Measurements from ENCODE around the gene ATP2A3.

DNA sequence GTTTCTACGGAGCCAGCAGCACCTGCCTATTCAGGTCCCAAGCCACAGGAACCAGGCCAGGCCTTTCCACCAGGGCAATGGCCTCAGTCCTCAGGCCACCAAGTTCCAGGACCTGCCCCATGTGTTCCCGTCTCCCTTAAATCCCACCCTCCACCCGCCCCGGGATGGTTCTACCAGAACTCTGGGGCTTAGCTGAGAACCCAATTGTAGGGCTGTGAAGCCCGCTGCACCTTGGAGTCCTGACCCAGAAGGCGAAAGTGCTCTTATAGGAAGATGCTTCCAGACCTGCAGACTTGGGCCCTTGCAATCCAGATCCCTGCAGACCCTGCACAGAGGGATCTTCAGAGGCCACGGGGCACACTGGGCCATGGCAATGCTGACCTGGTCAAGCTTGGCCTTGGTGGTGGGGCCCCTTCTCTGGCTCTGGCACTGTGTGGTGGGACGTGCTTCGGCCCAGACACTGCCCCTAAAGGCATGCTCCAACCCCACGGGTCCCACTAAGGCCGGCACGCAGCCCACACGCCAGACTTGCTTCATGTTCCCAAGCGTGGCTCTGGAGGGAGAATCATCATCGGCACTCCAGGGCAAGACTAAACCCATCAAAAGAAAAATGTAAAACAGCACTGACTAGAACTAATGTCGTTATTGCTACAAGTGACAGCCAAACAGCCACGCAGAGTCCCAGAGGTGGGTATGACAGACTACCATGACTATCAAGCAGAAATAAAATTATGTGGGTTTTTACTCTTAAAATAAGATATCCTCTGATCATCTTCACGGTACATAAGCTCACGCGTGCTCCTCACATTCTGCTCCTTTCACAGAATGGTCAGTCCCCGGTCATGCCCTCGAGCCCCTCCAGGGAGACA, 41.3 kb upstream of the ATP2A3 start:
- TF ChIP-seq EZH2phosphoT487 (IDR thresholded peaks at IDR 0.05; ENCODE audit: low read depth, severe bottlenecking, unreplicated experiment), result no peak
- TF ChIP-seq, protein P1, sequence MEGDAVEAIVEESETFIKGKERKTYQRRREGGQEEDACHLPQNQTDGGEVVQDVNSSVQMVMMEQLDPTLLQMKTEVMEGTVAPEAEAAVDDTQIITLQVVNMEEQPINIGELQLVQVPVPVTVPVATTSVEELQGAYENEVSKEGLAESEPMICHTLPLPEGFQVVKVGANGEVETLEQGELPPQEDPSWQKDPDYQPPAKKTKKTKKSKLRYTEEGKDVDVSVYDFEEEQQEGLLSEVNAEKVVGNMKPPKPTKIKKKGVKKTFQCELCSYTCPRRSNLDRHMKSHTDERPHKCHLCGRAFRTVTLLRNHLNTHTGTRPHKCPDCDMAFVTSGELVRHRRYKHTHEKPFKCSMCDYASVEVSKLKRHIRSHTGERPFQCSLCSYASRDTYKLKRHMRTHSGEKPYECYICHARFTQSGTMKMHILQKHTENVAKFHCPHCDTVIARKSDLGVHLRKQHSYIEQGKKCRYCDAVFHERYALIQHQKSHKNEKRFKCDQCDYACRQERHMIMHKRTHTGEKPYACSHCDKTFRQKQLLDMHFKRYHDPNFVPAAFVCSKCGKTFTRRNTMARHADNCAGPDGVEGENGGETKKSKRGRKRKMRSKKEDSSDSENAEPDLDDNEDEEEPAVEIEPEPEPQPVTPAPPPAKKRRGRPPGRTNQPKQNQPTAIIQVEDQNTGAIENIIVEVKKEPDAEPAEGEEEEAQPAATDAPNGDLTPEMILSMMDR (IDR thresholded peaks at IDR 0.05; ENCODE audit: poor library complexity), result no peak

All from hepatocyte (in vitro differentiated cells).